ENCODE results near the gene RBMS1.

DNA sequence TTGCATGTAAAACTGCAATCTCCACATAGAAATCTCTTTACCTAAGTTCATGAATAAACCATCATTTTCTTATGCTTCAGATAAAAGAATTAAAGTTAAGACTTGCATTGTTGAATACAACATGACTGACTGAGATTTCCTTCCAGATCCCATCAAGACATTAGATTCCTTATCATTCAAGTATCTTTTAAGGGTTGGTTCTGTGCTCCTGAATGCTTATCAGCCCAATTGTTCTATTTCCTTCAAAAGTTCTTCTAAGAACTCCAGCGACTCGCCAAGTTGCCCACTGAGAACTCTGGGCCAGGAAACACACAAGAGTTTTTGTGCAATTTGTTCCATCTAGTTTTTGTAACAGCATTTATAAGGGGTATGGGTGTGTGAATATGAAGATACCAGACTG, 120.3 kb downstream of the RBMS1 start:
- TF ChIP-seq, protein P1, sequence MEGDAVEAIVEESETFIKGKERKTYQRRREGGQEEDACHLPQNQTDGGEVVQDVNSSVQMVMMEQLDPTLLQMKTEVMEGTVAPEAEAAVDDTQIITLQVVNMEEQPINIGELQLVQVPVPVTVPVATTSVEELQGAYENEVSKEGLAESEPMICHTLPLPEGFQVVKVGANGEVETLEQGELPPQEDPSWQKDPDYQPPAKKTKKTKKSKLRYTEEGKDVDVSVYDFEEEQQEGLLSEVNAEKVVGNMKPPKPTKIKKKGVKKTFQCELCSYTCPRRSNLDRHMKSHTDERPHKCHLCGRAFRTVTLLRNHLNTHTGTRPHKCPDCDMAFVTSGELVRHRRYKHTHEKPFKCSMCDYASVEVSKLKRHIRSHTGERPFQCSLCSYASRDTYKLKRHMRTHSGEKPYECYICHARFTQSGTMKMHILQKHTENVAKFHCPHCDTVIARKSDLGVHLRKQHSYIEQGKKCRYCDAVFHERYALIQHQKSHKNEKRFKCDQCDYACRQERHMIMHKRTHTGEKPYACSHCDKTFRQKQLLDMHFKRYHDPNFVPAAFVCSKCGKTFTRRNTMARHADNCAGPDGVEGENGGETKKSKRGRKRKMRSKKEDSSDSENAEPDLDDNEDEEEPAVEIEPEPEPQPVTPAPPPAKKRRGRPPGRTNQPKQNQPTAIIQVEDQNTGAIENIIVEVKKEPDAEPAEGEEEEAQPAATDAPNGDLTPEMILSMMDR (IDR thresholded peaks at IDR 0.05): no peak
- no peak for TF ChIP-seq EZH2 (IDR thresholded peaks at IDR 0.05; ENCODE audit: borderline replicate concordance, insufficient read depth, low read depth, low read length, poor library complexity, severe bottlenecking)
